Measurements from ENCODE around the gene GHDC. TPM values are rescaled to one million over a fixed set of nuclear protein-coding genes. Genes with fewer than 3 reads are reported as not detected.
"Not testable (repeated sequence)": the region's sequence is repeated elsewhere in the genome, so short reads cannot be mapped to it uniquely, and the experiment has no call there.

GHDC gene
- total and polyA plus RNA-seq, 2 donors from 2014 or later: 37.0 to 41.2 TPM

- H3K27me3 ChIP-seq (ENCODE audit: control insufficient read depth, insufficient read depth, low read length): no peaks in the 10 kb centered on the region
- H3K4me3 ChIP-seq (ENCODE audit: low read length in 3 of 3): no peak overlapping the region
- H3K27ac ChIP-seq (ENCODE audit: low read depth in 2 of 2, low read length in 2 of 2): no peak overlapping the region
- DNase-seq (no peak), FAIRE-seq (no peak)
- no peak overlapping the region for H3K9ac ChIP-seq (ENCODE audit: low read length in 3 of 3)
- H3K9me3 ChIP-seq (ENCODE audit: control insufficient read depth in 2 of 3, insufficient read depth in 1 of 3, low read length in 3 of 3): no peaks in the 10 kb centered on the region
- peaks cover 0 to 12% (median 2%) of the 10 kb centered on the region in 3 donors for H3K4me1 ChIP-seq (ENCODE audit: control insufficient read depth in 2 of 3, insufficient read depth in 2 of 3, low read depth in 1 of 3, low read length in 3 of 3)
- TF ChIP-seq, protein P1, sequence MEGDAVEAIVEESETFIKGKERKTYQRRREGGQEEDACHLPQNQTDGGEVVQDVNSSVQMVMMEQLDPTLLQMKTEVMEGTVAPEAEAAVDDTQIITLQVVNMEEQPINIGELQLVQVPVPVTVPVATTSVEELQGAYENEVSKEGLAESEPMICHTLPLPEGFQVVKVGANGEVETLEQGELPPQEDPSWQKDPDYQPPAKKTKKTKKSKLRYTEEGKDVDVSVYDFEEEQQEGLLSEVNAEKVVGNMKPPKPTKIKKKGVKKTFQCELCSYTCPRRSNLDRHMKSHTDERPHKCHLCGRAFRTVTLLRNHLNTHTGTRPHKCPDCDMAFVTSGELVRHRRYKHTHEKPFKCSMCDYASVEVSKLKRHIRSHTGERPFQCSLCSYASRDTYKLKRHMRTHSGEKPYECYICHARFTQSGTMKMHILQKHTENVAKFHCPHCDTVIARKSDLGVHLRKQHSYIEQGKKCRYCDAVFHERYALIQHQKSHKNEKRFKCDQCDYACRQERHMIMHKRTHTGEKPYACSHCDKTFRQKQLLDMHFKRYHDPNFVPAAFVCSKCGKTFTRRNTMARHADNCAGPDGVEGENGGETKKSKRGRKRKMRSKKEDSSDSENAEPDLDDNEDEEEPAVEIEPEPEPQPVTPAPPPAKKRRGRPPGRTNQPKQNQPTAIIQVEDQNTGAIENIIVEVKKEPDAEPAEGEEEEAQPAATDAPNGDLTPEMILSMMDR (IDR thresholded peaks at IDR 0.05; ENCODE audit: borderline replicate concordance, extremely low read depth, insufficient read depth): no peak
- H3K36me3 ChIP-seq (ENCODE audit: control insufficient read depth in 2 of 3, insufficient read depth in 3 of 3, low read length in 3 of 3): peaks cover 0 to 40% (median 17%) of the 10 kb centered on the region in 3 donors
- intact Hi-C loops (cut with DNase I): no loop called here
Observed at GRCh38 chr17:42214156-42214555, 19.9 kb upstream of the GHDC start.

GRCh38 chr17:42212382-42212781 is 18.1 kb upstream of the GHDC start:
- no peak for DNase-seq
- FAIRE-seq: no peak
- Histone ChIP-seq H3K9me3 (ENCODE audit: control insufficient read depth in 2 of 3, insufficient read depth in 1 of 3, low read length in 3 of 3) (no peaks in the 10 kb centered on the region), H3K36me3 (ENCODE audit: control insufficient read depth in 2 of 3, insufficient read depth in 3 of 3, low read length in 3 of 3) (peaks cover 1 to 37% (median 17%) of the 10 kb centered on the region in 3 donors), H3K27me3 (ENCODE audit: control insufficient read depth, insufficient read depth, low read length) (no peaks in the 10 kb centered on the region), H3K4me1 (ENCODE audit: control insufficient read depth in 2 of 3, insufficient read depth in 2 of 3, low read depth in 1 of 3, low read length in 3 of 3) (peaks cover 0 to 12% (median 2%) of the 10 kb centered on the region in 3 donors), H3K27ac (ENCODE audit: low read depth in 2 of 2, low read length in 2 of 2) (peak overlapping the region; percentile 20 to 38), H3K9ac (ENCODE audit: low read length in 3 of 3) (no peak overlapping the region), H3K4me3 (ENCODE audit: low read length in 3 of 3) (no peak overlapping the region)
- intact Hi-C loops (cut with DNase I): no loop called here
- TF ChIP-seq, protein P1 (IDR thresholded peaks at IDR 0.05; ENCODE audit: borderline replicate concordance, extremely low read depth, insufficient read depth): no peak

DNA sequence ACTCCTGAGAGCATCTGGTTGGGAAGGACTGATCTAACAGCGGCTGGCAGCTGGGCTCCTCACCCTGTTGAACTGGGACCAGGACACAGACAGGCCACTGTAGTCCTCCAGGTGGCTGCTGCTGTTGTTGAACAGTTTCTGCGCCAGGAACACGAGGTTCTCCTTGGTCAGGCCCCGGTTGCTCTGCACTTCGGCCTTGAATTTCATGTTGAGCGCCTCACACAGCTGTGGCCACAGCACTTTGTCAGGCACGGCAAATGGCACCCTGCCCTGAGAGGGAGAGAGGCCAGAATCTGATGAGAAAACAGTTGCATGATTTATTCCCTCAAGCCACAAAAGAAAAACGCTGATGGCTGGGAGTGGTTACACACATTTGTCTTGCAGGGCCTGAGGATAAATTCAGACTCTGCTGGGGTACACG is 17.6 kb upstream of the GHDC start:
- peaks cover 3 to 36% (median 13%) of the 10 kb centered on the region in 3 donors for H3K36me3 ChIP-seq (ENCODE audit: control insufficient read depth in 2 of 3, insufficient read depth in 3 of 3, low read length in 3 of 3)
- FAIRE-seq; H3K4me3 ChIP-seq (ENCODE audit: low read length in 3 of 3); H3K9me3 ChIP-seq (ENCODE audit: control insufficient read depth in 2 of 3, insufficient read depth in 1 of 3, low read length in 3 of 3); H3K9ac ChIP-seq (ENCODE audit: low read length in 3 of 3); intact Hi-C loops (cut with DNase I); H3K27me3 ChIP-seq (ENCODE audit: control insufficient read depth, insufficient read depth, low read length); DNase-seq: not testable (repeated sequence)
- peak overlapping the region; percentile 20 to 38 for H3K27ac ChIP-seq (ENCODE audit: low read depth in 2 of 2, low read length in 2 of 2)
- H3K4me1 ChIP-seq (ENCODE audit: control insufficient read depth in 2 of 3, insufficient read depth in 2 of 3, low read depth in 1 of 3, low read length in 3 of 3): peaks cover 0 to 12% (median 2%) of the 10 kb centered on the region in 3 donors

- Histone ChIP-seq H3K9ac (ENCODE audit: low read length in 3 of 3) (no peak overlapping the region), H3K4me3 (ENCODE audit: low read length in 3 of 3) (no peak overlapping the region), H3K36me3 (ENCODE audit: control insufficient read depth in 2 of 3, insufficient read depth in 3 of 3, low read length in 3 of 3) (peaks cover 3 to 33% (median 15%) of the 10 kb centered on the region in 3 donors), H3K9me3 (ENCODE audit: control insufficient read depth in 2 of 3, insufficient read depth in 1 of 3, low read length in 3 of 3) (no peaks in the 10 kb centered on the region), H3K27ac (ENCODE audit: low read depth in 2 of 2, low read length in 2 of 2) (no peak overlapping the region), H3K27me3 (ENCODE audit: control insufficient read depth, insufficient read depth, low read length) (no peaks in the 10 kb centered on the region), H3K4me1 (ENCODE audit: control insufficient read depth in 2 of 3, insufficient read depth in 2 of 3, low read depth in 1 of 3, low read length in 3 of 3) (peaks cover 0 to 12% (median 2%) of the 10 kb centered on the region in 3 donors)
- FAIRE-seq: no peak
- intact Hi-C loops (cut with DNase I): no loop called here
- TF ChIP-seq, protein P1 (IDR thresholded peaks at IDR 0.05; ENCODE audit: borderline replicate concordance, extremely low read depth, insufficient read depth): no peak
- no peak for DNase-seq
Observed at GRCh38 chr17:42210046-42210445, 15.8 kb upstream of the GHDC start.

GRCh38 chr17:42206153-42206612 is 11.9 kb upstream of the GHDC start:
- FAIRE-seq; DNase-seq; H3K9me3 ChIP-seq (ENCODE audit: control insufficient read depth in 2 of 3, insufficient read depth in 1 of 3, low read length in 3 of 3); H3K9ac ChIP-seq (ENCODE audit: low read length in 3 of 3); intact Hi-C loops (cut with DNase I); H3K4me3 ChIP-seq (ENCODE audit: low read length in 3 of 3); H3K27me3 ChIP-seq (ENCODE audit: control insufficient read depth, insufficient read depth, low read length); H3K27ac ChIP-seq (ENCODE audit: low read depth in 2 of 2, low read length in 2 of 2): not testable (repeated sequence)
- Histone ChIP-seq H3K4me1 (ENCODE audit: control insufficient read depth in 2 of 3, insufficient read depth in 2 of 3, low read depth in 1 of 3, low read length in 3 of 3) (peaks cover 0 to 20% (median 12%) of the 10 kb centered on the region in 3 donors), H3K36me3 (ENCODE audit: control insufficient read depth in 2 of 3, insufficient read depth in 3 of 3, low read length in 3 of 3) (peaks cover 3 to 33% (median 17%) of the 10 kb centered on the region in 3 donors)

Data from kidney (tissue), 14 donors.